H9 (cell line): ENCODE measurements around the gene KMT2B. TPM values are rescaled to one million over a fixed set of nuclear protein-coding genes. Genes with fewer than 3 reads are reported as not detected.

Source experiments
- DNase-seq: peaks from one replicate; pipeline ENCODE4 v3.0.0-alpha.2; 2017
- H2AFZ ChIP-seq: one replicate; pipeline ENCODE4 v1.6.1; 2013; ENCODE audit warnings: mild to moderate bottlenecking, low read length, control low read depth, moderate library complexity
- H2AK5ac ChIP-seq: 2 replicates; pipeline ENCODE4 v1.6.1; 2013; ENCODE audit warnings: low read length, control low read depth, mixed read lengths; ENCODE audit not compliant: insufficient read length
- H2BK120ac ChIP-seq: one replicate; pipeline ENCODE4 v1.6.1; 2013; ENCODE audit warnings: low read depth, mild to moderate bottlenecking, low read length, control low read depth, inconsistent platforms; ENCODE audit not compliant: poor library complexity, severe bottlenecking
- H2BK12ac ChIP-seq: 2 replicates; pipeline ENCODE4 v1.6.1; 2013; ENCODE audit warnings: low read length, control low read depth, mixed read lengths, low read depth; ENCODE audit not compliant: insufficient read length
- H2BK15ac ChIP-seq: 2 replicates; pipeline ENCODE4 v1.6.1; 2013; ENCODE audit warnings: low read depth, low read length, control low read depth
- H2BK20ac ChIP-seq: one replicate; pipeline ENCODE4 v1.6.1; 2013; ENCODE audit warnings: low read depth, mild to moderate bottlenecking, low read length, control low read depth, inconsistent platforms; ENCODE audit not compliant: poor library complexity, severe bottlenecking
- H2BK5ac ChIP-seq: 2 replicates; pipeline ENCODE4 v1.6.1; 2013; ENCODE audit warnings: low read length, control low read depth, mixed read lengths; ENCODE audit not compliant: insufficient read length
- H3K14ac ChIP-seq: 2 replicates; pipeline ENCODE4 v1.6.1; 2013; ENCODE audit warnings: low read length, control low read depth; ENCODE audit not compliant: insufficient read depth
- H3K18ac ChIP-seq: 2 replicates; pipeline ENCODE4 v1.6.1; 2013; ENCODE audit warnings: low read depth, mild to moderate bottlenecking, mixed read lengths, low read length, control low read depth; ENCODE audit not compliant: insufficient read length
- H3K23ac ChIP-seq: 2 replicates; pipeline ENCODE4 v1.6.1; 2013; ENCODE audit warnings: low read length, control low read depth, mixed read lengths, low read depth; ENCODE audit not compliant: insufficient read length
- H3K23me2 ChIP-seq: 2 replicates; pipeline ENCODE4 v1.6.1; 2013; ENCODE audit warnings: low read depth, mild to moderate bottlenecking, mixed read lengths, low read length, control low read depth; ENCODE audit not compliant: insufficient read length, poor library complexity, severe bottlenecking
- H3K27ac ChIP-seq: 2 replicates; pipeline ENCODE4 v1.5.1; 2013; ENCODE audit warnings: low read length, control low read depth, mixed read lengths, low read depth; ENCODE audit not compliant: insufficient read length
- H3K27me3 ChIP-seq: 2 replicates; pipeline ENCODE4 v1.6.1; 2013; ENCODE audit warnings: low read length, control low read depth, inconsistent platforms; ENCODE audit not compliant: insufficient read depth
- H3K4ac ChIP-seq: 2 replicates; pipeline ENCODE4 v1.6.1; 2013; ENCODE audit warnings: low read depth, mild to moderate bottlenecking, control low read depth, inconsistent platforms, low read length, moderate library complexity
- H3K4me1 ChIP-seq: 2 replicates; pipeline ENCODE4 v1.6.1; 2013; ENCODE audit warnings: low read length, control low read depth, inconsistent platforms; ENCODE audit not compliant: insufficient read depth
- H3K4me2 ChIP-seq: 2 replicates; pipeline ENCODE4 v1.6.1; 2013; ENCODE audit warnings: low read length, control low read depth, mixed read lengths; ENCODE audit not compliant: insufficient read length, insufficient read depth
- H3K56ac ChIP-seq: 2 replicates; pipeline ENCODE4 v1.6.1; 2013; ENCODE audit warnings: low read depth, mild to moderate bottlenecking, mixed read lengths, low read length, control low read depth; ENCODE audit not compliant: insufficient read length
- H3K79me1 ChIP-seq: 2 replicates; pipeline ENCODE4 v1.6.1; 2013; ENCODE audit warnings: low read depth, mild to moderate bottlenecking, moderate library complexity, low read length, control low read depth, inconsistent platforms; ENCODE audit not compliant: insufficient read depth, poor library complexity, severe bottlenecking
- H3K79me2 ChIP-seq: 2 replicates; pipeline ENCODE4 v1.6.1; 2013; ENCODE audit warnings: low read length, control low read depth, inconsistent platforms; ENCODE audit not compliant: insufficient read depth
- H3K9ac ChIP-seq: 2 replicates; pipeline ENCODE4 v1.6.1; 2013; ENCODE audit warnings: low read length, control low read depth, mixed read lengths; ENCODE audit not compliant: insufficient read length; ENCODE audit errors: extremely low read depth
- H3K9me3 ChIP-seq: one replicate; pipeline ENCODE4 v1.6.1; 2013; ENCODE audit warnings: low read depth, low read length, inconsistent platforms; ENCODE audit not compliant: control insufficient read depth
- H3T11ph ChIP-seq: one replicate; pipeline ENCODE4 v1.6.1; 2013; ENCODE audit warnings: mild to moderate bottlenecking, low read length, control low read depth, inconsistent platforms
- H4K20me1 ChIP-seq: one replicate; pipeline ENCODE4 v1.6.1; 2013; ENCODE audit not compliant: control insufficient read depth, insufficient read length, insufficient read depth
- H4K5ac ChIP-seq: 2 replicates; pipeline ENCODE4 v1.6.1; 2013; ENCODE audit warnings: low read depth, mild to moderate bottlenecking, mixed read lengths, low read length, control low read depth; ENCODE audit not compliant: insufficient read length
- H4K8ac ChIP-seq: replicated peaks from 2 replicates; pipeline ENCODE4 v1.6.1; 2013; ENCODE audit warnings: low read length, control low read depth, mixed read lengths, low read depth; ENCODE audit not compliant: insufficient read length
- H4K91ac ChIP-seq: 2 replicates; pipeline ENCODE4 v1.6.1; 2013; ENCODE audit warnings: low read depth, mild to moderate bottlenecking, moderate library complexity, mixed read lengths, low read length, control low read depth; ENCODE audit not compliant: insufficient read length
- H3K27ac Mint-ChIP-seq, 3 experiments: 2 replicates in 2 of 3; 3 replicates in 1 of 3; pipeline ENCODE4 v1.8.0; 2020 to 2021; ENCODE audit warnings: mixed read lengths in 3 of 3, mild to moderate bottlenecking in 1 of 3, moderate library complexity in 1 of 3
- H3K27me3 Mint-ChIP-seq: 2 replicates; pipeline ENCODE4 v1.8.0; 2021; ENCODE audit warnings: low read depth, mild to moderate bottlenecking, moderate library complexity, mixed read lengths
- H3K36me3 Mint-ChIP-seq, 3 experiments: 2 replicates in 2 of 3; 3 replicates in 1 of 3; pipeline ENCODE4 v1.8.0; 2020 to 2021; ENCODE audit warnings: low read depth in 3 of 3, mixed read lengths in 3 of 3; ENCODE audit not compliant: insufficient read depth in 1 of 3
- H3K4me1 Mint-ChIP-seq, 2 experiments: 2 replicates each; pipeline ENCODE4 v1.8.0; 2020; ENCODE audit warnings: mixed read lengths in 2 of 2
- H3K4me3 Mint-ChIP-seq, 2 experiments: 2 replicates in 1 of 2; 3 replicates in 1 of 2; pipeline ENCODE4 v1.8.0; 2020 to 2021; ENCODE audit warnings: mild to moderate bottlenecking in 2 of 2, mixed read lengths in 2 of 2, moderate library complexity in 1 of 2
- H3K9me3 Mint-ChIP-seq, 2 experiments: 2 replicates in 1 of 2; 3 replicates in 1 of 2; pipeline ENCODE4 v1.8.0; 2020; ENCODE audit warnings: mild to moderate bottlenecking in 2 of 2, mixed read lengths in 2 of 2, moderate library complexity in 1 of 2
- WGBS: extraction: QIAGEN DNeasy Blood & Tissue Kit; methylation state at CpG from one replicate; pipeline ENCODE4 v1.1.7; 2013; ENCODE audit warnings: missing lambda C conversion rate, low lambda C conversion rate, mixed read lengths; ENCODE audit not compliant: insufficient read length; ENCODE audit errors: extremely low coverage; 5-methylcytosine and 5-hydroxymethylcytosine counted together
- total RNA-seq: library from RNA; stranded (reverse); gene quantifications from 2 replicates; pipeline ENCODE4 v1.2.1, GENCODE V29; 2021
- TF ChIP-seq, protein P1 (sequence below): fragments of 200-600 bp; sonication (generic); conservative IDR thresholded peaks from 3 replicates; pipeline ENCODE4 v1.8.0; 2021; ENCODE audit warnings: antibody characterized with exemption, mild to moderate bottlenecking

KMT2B gene
- total RNA-seq, 1 experiment from 2014 or later, result 47.7 TPM

DNA sequence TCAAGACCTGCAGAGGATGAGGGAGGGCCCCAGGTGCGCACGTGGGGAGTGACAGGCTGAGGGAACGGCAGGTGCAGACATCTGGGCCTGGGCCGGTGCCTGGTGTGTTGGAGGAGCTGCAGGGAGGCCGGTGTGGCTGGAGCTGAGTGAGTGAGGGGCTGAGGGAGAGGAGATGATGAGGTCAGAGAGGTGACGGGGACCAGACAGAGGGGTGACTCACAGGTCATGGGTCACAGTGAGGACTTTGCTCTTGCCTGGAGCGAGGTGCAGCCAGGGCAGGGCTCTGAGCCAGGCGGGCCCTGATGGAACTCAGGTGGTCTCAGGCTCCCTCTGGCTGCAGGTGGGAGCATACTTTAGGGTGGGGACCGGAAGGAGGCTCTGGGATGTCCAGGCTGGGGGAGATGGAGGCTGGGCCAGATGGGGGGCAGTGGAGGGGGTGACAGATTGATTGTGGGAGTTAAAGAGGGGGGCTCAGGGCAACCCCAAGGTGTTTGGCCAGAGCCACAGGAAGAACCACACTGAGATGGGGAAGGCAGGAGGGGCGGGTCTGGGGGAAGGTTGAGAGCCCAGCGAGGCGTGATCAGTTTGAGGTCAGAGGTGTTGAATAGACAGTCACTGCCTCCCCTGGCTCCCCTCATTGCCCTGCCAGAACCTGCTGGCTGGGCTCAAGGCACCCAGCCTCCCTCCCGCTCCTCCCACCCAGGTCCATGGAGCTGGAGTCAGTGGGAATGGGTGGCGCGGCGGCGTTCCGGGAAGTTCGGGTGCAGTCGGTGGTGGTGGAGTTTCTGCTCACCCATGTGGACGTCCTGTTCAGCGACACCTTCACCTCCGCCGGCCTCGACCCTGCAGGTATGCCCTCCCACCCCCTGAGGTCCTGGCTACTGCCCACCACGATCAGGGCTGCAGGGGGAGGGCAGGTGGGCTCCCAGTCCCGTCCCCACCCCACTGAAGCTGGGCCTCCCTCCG lies 65.9 kb downstream of the KMT2B start:
- H2BK15ac ChIP-seq, result no peak overlapping the region
- no peak overlapping the region for H3K4ac ChIP-seq
- no peak overlapping the region for H2BK20ac ChIP-seq
- Mint-ChIP-seq H3K27ac (no peak overlapping the region; a peak in 2 of 7 replicates), H3K4me1 (peaks cover 23 to 40% of the 10 kb centered on the region in 2 experiments), H3K9me3 (no peaks in the 10 kb centered on the region; a peak in 1 of 5 replicates), H3K4me3 (peak overlapping the region; percentile 60 to 61), H3K36me3 (peaks cover 0 to 8% (median 2%) of the 10 kb centered on the region in 3 experiments; a peak in 2 of 7 replicates), H3K27me3 (peaks cover 1% of the 10 kb centered on the region; the same call in 1 of the 2 replicates)
- H3K18ac ChIP-seq, result no peak overlapping the region
- no peak overlapping the region for H3T11ph ChIP-seq
- H2AK5ac ChIP-seq, result no peak overlapping the region
- peaks cover 7% of the 10 kb centered on the region for H3K23me2 ChIP-seq
- H4K8ac ChIP-seq, result no peak overlapping the region
- no peaks in the 10 kb centered on the region for H4K20me1 ChIP-seq
- H3K79me2 ChIP-seq, result no peaks in the 10 kb centered on the region
- H3K56ac ChIP-seq, result no peak overlapping the region
- no peak overlapping the region for H2BK120ac ChIP-seq
- no peaks in the 10 kb centered on the region for H3K9me3 ChIP-seq
- no peaks in the 10 kb centered on the region for H3K79me1 ChIP-seq
- no peak overlapping the region for H2BK12ac ChIP-seq
- H3K14ac ChIP-seq, result no peak overlapping the region
- TF ChIP-seq, protein P1, sequence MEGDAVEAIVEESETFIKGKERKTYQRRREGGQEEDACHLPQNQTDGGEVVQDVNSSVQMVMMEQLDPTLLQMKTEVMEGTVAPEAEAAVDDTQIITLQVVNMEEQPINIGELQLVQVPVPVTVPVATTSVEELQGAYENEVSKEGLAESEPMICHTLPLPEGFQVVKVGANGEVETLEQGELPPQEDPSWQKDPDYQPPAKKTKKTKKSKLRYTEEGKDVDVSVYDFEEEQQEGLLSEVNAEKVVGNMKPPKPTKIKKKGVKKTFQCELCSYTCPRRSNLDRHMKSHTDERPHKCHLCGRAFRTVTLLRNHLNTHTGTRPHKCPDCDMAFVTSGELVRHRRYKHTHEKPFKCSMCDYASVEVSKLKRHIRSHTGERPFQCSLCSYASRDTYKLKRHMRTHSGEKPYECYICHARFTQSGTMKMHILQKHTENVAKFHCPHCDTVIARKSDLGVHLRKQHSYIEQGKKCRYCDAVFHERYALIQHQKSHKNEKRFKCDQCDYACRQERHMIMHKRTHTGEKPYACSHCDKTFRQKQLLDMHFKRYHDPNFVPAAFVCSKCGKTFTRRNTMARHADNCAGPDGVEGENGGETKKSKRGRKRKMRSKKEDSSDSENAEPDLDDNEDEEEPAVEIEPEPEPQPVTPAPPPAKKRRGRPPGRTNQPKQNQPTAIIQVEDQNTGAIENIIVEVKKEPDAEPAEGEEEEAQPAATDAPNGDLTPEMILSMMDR, result peak; percentile 50
- no peaks in the 10 kb centered on the region for H3K4me1 ChIP-seq
- H3K4me2 ChIP-seq, result peak overlapping the region; percentile 46
- no peak overlapping the region for H4K91ac ChIP-seq
- H3K23ac ChIP-seq, result no peak overlapping the region
- no peaks in the 10 kb centered on the region for H3K27me3 ChIP-seq
- H3K27ac ChIP-seq, result no peak overlapping the region
- WGBS, result no CpG with 5 or more reads among the region's 28 CpGs
- no peak overlapping the region for H2BK5ac ChIP-seq
- no peak overlapping the region for H2AFZ ChIP-seq
- peak; percentile 76 for DNase-seq
- no peak overlapping the region for H3K9ac ChIP-seq
- no peak overlapping the region for H4K5ac ChIP-seq
